Neutrophil (primary cell): ENCODE data around the gene HERPUD1.
"Not testable (repeated sequence)": the region's sequence is repeated elsewhere in the genome, so short reads cannot be mapped to it uniquely, and the experiment has no call there.

Experiments
- H3K27ac ChIP-seq: fragments of 200-600 bp; sonication (generic); 2 replicates; pipeline ENCODE4 v1.5.1; 2016; ENCODE audit warnings: mild to moderate bottlenecking, moderate library complexity
- H3K27me3 ChIP-seq: fragments of 200-600 bp; sonication (generic); 2 replicates; pipeline ENCODE4 v1.6.0; 2016; ENCODE audit warnings: mild to moderate bottlenecking
- H3K36me3 ChIP-seq: fragments of 200-600 bp; sonication (generic); 2 replicates; pipeline ENCODE4 v1.5.1; 2017
- H3K4me1 ChIP-seq, 2 experiments: fragments of 200-600 bp in 1 of 2; sonication (generic) in 1 of 2; 1 replicate in 1 of 2; 2 replicates in 1 of 2; pipeline versions ENCODE4 v1.5.1 to v1.6.1; 2013 to 2016; ENCODE audit warnings: low read depth in 1 of 2, low read length in 1 of 2, mild to moderate bottlenecking in 1 of 2, moderate library complexity in 1 of 2; ENCODE audit not compliant: control insufficient read depth in 1 of 2, insufficient read depth in 1 of 2
- H3K4me3 ChIP-seq, 2 experiments: fragments of 200-600 bp in 1 of 2; sonication (generic) in 1 of 2; 1 replicate in 1 of 2; 2 replicates in 1 of 2; pipeline ENCODE4 v1.5.1; 2013 to 2016; ENCODE audit warnings: low read depth in 1 of 2, low read length in 1 of 2, mild to moderate bottlenecking in 1 of 2, moderate library complexity in 1 of 2
- H3K9me3 ChIP-seq: fragments of 200-600 bp; sonication (generic); 2 replicates; pipeline ENCODE4 v1.5.1; 2016
- CTCF ChIP-seq: fragments of 200-600 bp; sonication (generic); IDR thresholded peaks from 2 replicates; pipeline ENCODE4 v1.5.1; 2016; ENCODE audit warnings: antibody characterized with exemption

The HERPUD1 gene

GRCh38 chr16:56989988-56990387 lies 58.0 kb downstream of the HERPUD1 start:
- Histone ChIP-seq H3K27me3 (no peaks in the 10 kb centered on the region), H3K4me1 (peaks cover 34 to 62% of the 10 kb centered on the region in 2 experiments), H3K4me3 (peak overlapping the region; percentile 87), H3K27ac (peak overlapping the region; percentile 88), H3K36me3 (no peaks in the 10 kb centered on the region), H3K9me3 (no peaks in the 10 kb centered on the region)
- TF ChIP-seq CTCF: no peak

GRCh38 chr16:56990407-56991286 lies 58.7 kb downstream of the HERPUD1 start:
- no peaks in the 10 kb centered on the region for H3K9me3 ChIP-seq
- no peaks in the 10 kb centered on the region for H3K36me3 ChIP-seq
- TF ChIP-seq CTCF: no peak
- peak overlapping the region; percentile 87 for H3K4me3 ChIP-seq
- H3K27me3 ChIP-seq: no peaks in the 10 kb centered on the region
- H3K4me1 ChIP-seq: peaks cover 34 to 62% of the 10 kb centered on the region in 2 experiments
- peak overlapping the region; percentile 88 for H3K27ac ChIP-seq

- H3K27me3 ChIP-seq, H3K9me3 ChIP-seq, H3K4me3 ChIP-seq, H3K36me3 ChIP-seq, H3K27ac ChIP-seq: not testable (repeated sequence)
- peaks cover 34 to 62% of the 10 kb centered on the region in 2 experiments for H3K4me1 ChIP-seq
Measured at GRCh38 chr16:56992431-56992830, 60.5 kb downstream of the HERPUD1 start.

GRCh38 chr16:56993204-56993603 lies 61.3 kb downstream of the HERPUD1 start:
- H3K36me3 ChIP-seq: no peaks in the 10 kb centered on the region
- no peak for TF ChIP-seq CTCF
- H3K27ac ChIP-seq: no peak overlapping the region
- H3K9me3 ChIP-seq: no peaks in the 10 kb centered on the region
- H3K4me3 ChIP-seq: no peak overlapping the region
- no peaks in the 10 kb centered on the region for H3K27me3 ChIP-seq
- H3K4me1 ChIP-seq: peaks cover 32 to 58% of the 10 kb centered on the region in 2 experiments

GRCh38 chr16:56994311-56994710 lies 62.4 kb downstream of the HERPUD1 start:
- H3K4me1 ChIP-seq: peaks cover 21 to 47% of the 10 kb centered on the region in 2 experiments

More at GRCh38 chr16:56994311-56994710, 62.4 kb downstream of the HERPUD1 start:
- TF ChIP-seq CTCF: no peak
- Histone ChIP-seq H3K4me3 (no peak overlapping the region), H3K36me3 (no peaks in the 10 kb centered on the region), H3K27me3 (no peaks in the 10 kb centered on the region), H3K27ac (peak overlapping the region; percentile 43), H3K9me3 (no peaks in the 10 kb centered on the region)
